Hepatocyte (in vitro differentiated cells): ENCODE data around the gene KBTBD13. TPM values are rescaled to one million over a fixed set of nuclear protein-coding genes. Genes with fewer than 3 reads are reported as not detected.

ENCODE experiments used
- DNase-seq: peaks from one replicate; pipeline ENCODE4 v3.0.0-alpha.2; 2016; ENCODE audit warnings: low spot score
- H2AFZ ChIP-seq: fragments of 200-600 bp; sonication (generic); 2 replicates; pipeline ENCODE4 v1.6.0; 2016; ENCODE audit warnings: antibody characterized with exemption, mild to moderate bottlenecking
- H3K27ac ChIP-seq: fragments of 200-600 bp; sonication (generic); 2 replicates; pipeline ENCODE4 v1.5.1; 2016; ENCODE audit warnings: mild to moderate bottlenecking
- H3K27me3 ChIP-seq: fragments of 200-600 bp; sonication (generic); 2 replicates; pipeline ENCODE4 v1.6.1; 2016
- H3K36me3 ChIP-seq: fragments of 200-600 bp; sonication (generic); replicated peaks from 2 replicates; pipeline ENCODE4 v1.5.1; 2016; ENCODE audit warnings: low read depth; ENCODE audit not compliant: insufficient read depth
- H3K4me1 ChIP-seq: fragments of 200-600 bp; sonication (generic); 2 replicates; pipeline ENCODE4 v1.5.1; 2016; ENCODE audit warnings: mild to moderate bottlenecking, moderate library complexity; ENCODE audit not compliant: insufficient read depth
- H3K4me2 ChIP-seq: fragments of 200-600 bp; sonication (generic); 2 replicates; pipeline ENCODE4 v1.6.0; 2016
- H3K4me3 ChIP-seq: fragments of 200-600 bp; sonication (generic); 2 replicates; pipeline ENCODE4 v1.5.1; 2016; ENCODE audit warnings: mild to moderate bottlenecking
- H3K79me2 ChIP-seq: fragments of 200-600 bp; sonication (generic); 2 replicates; pipeline ENCODE4 v1.6.0; 2017; ENCODE audit warnings: mild to moderate bottlenecking
- H3K9me2 ChIP-seq: fragments of 200-600 bp; sonication (generic); replicated peaks from 2 replicates; pipeline ENCODE4 v1.6.0; 2017; ENCODE audit warnings: mild to moderate bottlenecking; ENCODE audit not compliant: insufficient read depth
- H3K9me3 ChIP-seq: fragments of 200-600 bp; sonication (generic); 2 replicates; pipeline ENCODE4 v1.5.1; 2016; ENCODE audit warnings: low read depth, mild to moderate bottlenecking
- H4K20me1 ChIP-seq: fragments of 200-600 bp; sonication (generic); 2 replicates; pipeline ENCODE4 v1.6.0; 2016; ENCODE audit warnings: mild to moderate bottlenecking; ENCODE audit not compliant: insufficient read depth, poor library complexity, severe bottlenecking
- EZH2 ChIP-seq: fragments of 200-600 bp; sonication (generic); IDR thresholded peaks from 2 replicates; pipeline ENCODE4 v1.6.1; 2016; ENCODE audit warnings: antibody characterized with exemption, mild to moderate bottlenecking, borderline replicate concordance
- EZH2phosphoT487 ChIP-seq: fragments of 200-600 bp; sonication (generic); IDR thresholded peaks from one replicate; pipeline ENCODE4 v1.6.1; 2018; ENCODE audit warnings: antibody characterized with exemption, mild to moderate bottlenecking, low read depth, moderate library complexity; ENCODE audit not compliant: unreplicated experiment, severe bottlenecking
- WGBS: methylation state at CpG from one replicate; pipeline ENCODE4 v1.1.6; 2016; ENCODE audit warnings: low lambda C conversion rate; ENCODE audit errors: missing lambda C conversion rate; 5-methylcytosine and 5-hydroxymethylcytosine counted together
- polyA plus RNA-seq: library from polyadenylated mRNA; unstranded; fragments of >200 nt; fragmentation: Nextera tagmentation; extraction: Ambion mirVana; gene quantifications from 2 replicates; pipeline ENCODE4 v1.2.1, GENCODE V29; 2016
- small RNA-seq: library from RNA; depleted of rRNA; stranded (forward); fragments of <200 nt; gene quantifications from one replicate; pipeline ENCODE3, GENCODE V24; 2014
- total RNA-seq: library from RNA; depleted of rRNA; stranded (reverse); fragments of >200 nt; gene quantifications from 2 replicates; pipeline ENCODE4 v1.2.3, GENCODE V29; 2014
- TF ChIP-seq, protein P1 (sequence below): fragments of 200-600 bp; sonication (generic); IDR thresholded peaks from 2 replicates; pipeline ENCODE4 v1.5.1; 2016; ENCODE audit warnings: antibody characterized with exemption, mild to moderate bottlenecking; ENCODE audit not compliant: poor library complexity

KBTBD13 gene
- total and polyA plus RNA-seq, 2 experiments from 2014 or later: 0.56 TPM; not detected in 1

DNA sequence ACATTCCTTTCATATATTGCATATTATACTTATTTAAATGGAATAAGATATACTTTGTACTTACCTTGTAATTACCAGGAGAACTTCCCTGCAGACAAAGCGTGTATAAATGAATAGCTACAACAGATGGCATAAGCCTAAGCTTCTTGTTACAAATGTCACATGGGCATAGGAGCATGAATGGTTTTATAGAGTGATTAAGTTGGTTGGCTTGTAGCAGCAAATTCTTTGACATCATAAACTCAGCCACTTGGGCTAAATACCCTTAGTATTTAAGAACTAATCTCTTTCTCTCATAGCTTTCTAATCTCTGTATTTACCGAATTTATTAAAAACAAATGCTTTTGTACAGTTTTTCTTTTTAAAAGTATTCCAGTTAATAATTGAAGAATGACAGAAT, 38.5 kb downstream of the KBTBD13 start, which contains the start of gene UBAP1L:
TSS of gene UBAP1L (minus strand) at position 115 of the 400 bp plus-strand sequence. CDS start 8,985 bp downstream, outside the sequence.
- Histone ChIP-seq H3K9me2 (no peaks in the 10 kb centered on the region), H3K27me3 (no peaks in the 10 kb centered on the region), H3K9me3 (no peaks in the 10 kb centered on the region), H4K20me1 (no peaks in the 10 kb centered on the region), H3K4me2 (no peak within 1 kb of the TSS), H3K79me2 (no peaks in the 10 kb centered on the region), H3K4me1 (no peaks in the 10 kb centered on the region), H3K36me3 (no peaks in the 10 kb centered on the region), H3K27ac (no peak within 1 kb of the TSS), H3K4me3 (no peak within 1 kb of the TSS), H2AFZ (no peak within 1 kb of the TSS)
- 79% methylated on average over 2 of the region's 2 CpGs for WGBS
- DNase-seq: no peak
- TF ChIP-seq, protein P1, sequence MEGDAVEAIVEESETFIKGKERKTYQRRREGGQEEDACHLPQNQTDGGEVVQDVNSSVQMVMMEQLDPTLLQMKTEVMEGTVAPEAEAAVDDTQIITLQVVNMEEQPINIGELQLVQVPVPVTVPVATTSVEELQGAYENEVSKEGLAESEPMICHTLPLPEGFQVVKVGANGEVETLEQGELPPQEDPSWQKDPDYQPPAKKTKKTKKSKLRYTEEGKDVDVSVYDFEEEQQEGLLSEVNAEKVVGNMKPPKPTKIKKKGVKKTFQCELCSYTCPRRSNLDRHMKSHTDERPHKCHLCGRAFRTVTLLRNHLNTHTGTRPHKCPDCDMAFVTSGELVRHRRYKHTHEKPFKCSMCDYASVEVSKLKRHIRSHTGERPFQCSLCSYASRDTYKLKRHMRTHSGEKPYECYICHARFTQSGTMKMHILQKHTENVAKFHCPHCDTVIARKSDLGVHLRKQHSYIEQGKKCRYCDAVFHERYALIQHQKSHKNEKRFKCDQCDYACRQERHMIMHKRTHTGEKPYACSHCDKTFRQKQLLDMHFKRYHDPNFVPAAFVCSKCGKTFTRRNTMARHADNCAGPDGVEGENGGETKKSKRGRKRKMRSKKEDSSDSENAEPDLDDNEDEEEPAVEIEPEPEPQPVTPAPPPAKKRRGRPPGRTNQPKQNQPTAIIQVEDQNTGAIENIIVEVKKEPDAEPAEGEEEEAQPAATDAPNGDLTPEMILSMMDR: no peak
- TF ChIP-seq EZH2phosphoT487: no peak
- no peak for TF ChIP-seq EZH2

DNA sequence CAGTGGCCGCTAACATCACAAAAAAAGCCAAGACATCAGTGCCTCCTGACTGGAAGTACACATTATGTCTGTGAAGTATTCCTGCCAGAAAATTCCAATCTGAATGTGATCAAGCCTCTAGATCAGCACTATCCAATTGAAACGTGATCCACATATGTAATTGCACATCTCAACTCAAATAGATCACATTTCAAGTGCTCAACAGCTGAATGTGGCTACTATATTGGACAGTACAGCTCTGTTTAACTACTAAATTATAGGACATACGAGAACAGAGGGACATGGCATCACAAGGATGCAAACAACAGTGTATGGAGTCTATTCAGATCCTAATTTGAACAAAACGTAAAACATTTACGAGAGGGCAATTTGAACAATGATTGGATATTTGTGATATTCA, 39.0 kb downstream of the KBTBD13 start:
- Histone ChIP-seq H4K20me1 (no peaks in the 10 kb centered on the region), H3K27ac (no peak overlapping the region), H3K9me3 (no peaks in the 10 kb centered on the region), H3K4me1 (no peaks in the 10 kb centered on the region), H3K79me2 (no peaks in the 10 kb centered on the region), H3K4me3 (no peak overlapping the region), H2AFZ (no peak overlapping the region), H3K9me2 (no peaks in the 10 kb centered on the region), H3K4me2 (no peak overlapping the region), H3K27me3 (no peaks in the 10 kb centered on the region), H3K36me3 (no peaks in the 10 kb centered on the region)
- no peak for DNase-seq
- no peak for TF ChIP-seq EZH2phosphoT487
- no peak for TF ChIP-seq EZH2
- TF ChIP-seq, protein P1: no peak
- WGBS: 73% methylated on average over 5 of the region's 5 CpGs

Small RNA genes lying within 50 kb of the gene (small RNA-seq; reads per million reads assigned to genes)
- not detected for gene AC013553.1

Other genes starting within 250 kb of the KBTBD13 start
- 12.4 and 12.7 TPM in 2 replicates for gene PLEKHO2, start 234.8 kb upstream of the KBTBD13 start, total RNA-seq
- 15.1 and 19.7 TPM in 2 replicates for gene PLEKHO2, start 234.8 kb upstream of the KBTBD13 start, polyA plus RNA-seq
- 1.8 and 3.6 TPM in 2 replicates for gene ANKDD1A, start 164.8 kb upstream of the KBTBD13 start, total RNA-seq
- 5.8 and 6.1 TPM in 2 replicates for gene ANKDD1A, start 164.8 kb upstream of the KBTBD13 start, polyA plus RNA-seq
- 86.4 and 111 TPM in 2 replicates for gene SPG21, start 86.8 kb upstream of the KBTBD13 start, total RNA-seq
- 138 and 149 TPM in 2 replicates for gene SPG21, start 86.8 kb upstream of the KBTBD13 start, polyA plus RNA-seq
- 15.4 and 18.2 TPM in 2 replicates for gene MTFMT, start 47.1 kb upstream of the KBTBD13 start, total RNA-seq
- 16.8 TPM in 2 replicates for gene MTFMT, start 47.1 kb upstream of the KBTBD13 start, polyA plus RNA-seq
- 6.5 and 8.8 TPM in 2 replicates for gene SLC51B, start 31.4 kb upstream of the KBTBD13 start, total RNA-seq
- 5.8 and 8.6 TPM in 2 replicates for gene SLC51B, start 31.4 kb upstream of the KBTBD13 start, polyA plus RNA-seq
- 6.4 and 6.5 TPM in 2 replicates for gene RASL12, start 8.8 kb upstream of the KBTBD13 start, total RNA-seq
- gene RASL12, start 8.8 kb upstream of the KBTBD13 start, polyA plus RNA-seq: 4.6 and 5.1 TPM in 2 replicates
- gene UBAP1L, start 38.5 kb downstream of the KBTBD13 start, total RNA-seq: 0.96 and 1.8 TPM in 2 replicates
- 2.5 and 3.0 TPM in 2 replicates for gene UBAP1L, start 38.5 kb downstream of the KBTBD13 start, polyA plus RNA-seq
- gene PDCD7, start 57.1 kb downstream of the KBTBD13 start, total RNA-seq: 15.2 and 18.7 TPM in 2 replicates
- 13.6 and 17.5 TPM in 2 replicates for gene PDCD7, start 57.1 kb downstream of the KBTBD13 start, polyA plus RNA-seq
- gene CLPX, start 108.6 kb downstream of the KBTBD13 start, total RNA-seq: 53.4 and 53.5 TPM in 2 replicates
- 20.0 and 33.8 TPM in 2 replicates for gene CLPX, start 108.6 kb downstream of the KBTBD13 start, polyA plus RNA-seq
- 62.9 and 67.1 TPM in 2 replicates for gene CILP, start 134.7 kb downstream of the KBTBD13 start, total RNA-seq
- gene CILP, start 134.7 kb downstream of the KBTBD13 start, polyA plus RNA-seq: 69.2 and 96.4 TPM in 2 replicates
- gene PARP16, start 210.1 kb downstream of the KBTBD13 start, total RNA-seq: 9.3 and 13.2 TPM in 2 replicates
- 16.0 and 19.7 TPM in 2 replicates for gene PARP16, start 210.1 kb downstream of the KBTBD13 start, polyA plus RNA-seq
- not detected in 2 replicates for gene RNU5A-1, start 219.3 kb downstream of the KBTBD13 start, total RNA-seq
- not detected in 2 replicates for gene RNU5A-1, start 219.3 kb downstream of the KBTBD13 start, polyA plus RNA-seq
- gene RNU5B-1, start 227.9 kb downstream of the KBTBD13 start, total RNA-seq: not detected in 2 replicates
- not detected in 2 replicates for gene RNU5B-1, start 227.9 kb downstream of the KBTBD13 start, polyA plus RNA-seq